GM12872 (cell line): ENCODE data around the gene CDH3.

Experiments
- CTCF ChIP-seq: IDR thresholded peaks from 3 replicates; pipeline ENCODE4 v1.5.1; 2011; ENCODE audit warnings: low read depth, mild to moderate bottlenecking, low read length, moderate library complexity; ENCODE audit not compliant: insufficient read depth

The CDH3 gene

DNA sequence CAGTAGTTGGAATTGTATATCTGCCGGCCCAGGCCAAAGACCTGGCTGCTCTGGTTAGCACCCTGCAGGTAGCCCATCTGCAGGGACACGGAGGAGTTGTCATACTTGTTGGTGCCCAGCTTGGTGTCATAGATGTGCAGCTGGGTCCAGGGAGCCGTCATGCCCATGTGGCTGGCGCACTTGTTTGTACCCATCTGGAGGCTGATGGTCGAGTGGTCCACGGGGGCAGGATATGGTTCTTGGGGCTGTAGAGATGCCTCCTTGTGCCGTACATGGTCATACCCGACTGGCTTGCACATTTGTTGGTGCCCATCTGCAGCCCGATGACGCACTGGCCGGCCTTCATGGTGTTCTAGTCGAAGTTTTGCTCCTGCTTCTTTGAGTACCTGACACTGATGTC lies 6.0 kb downstream of the CDH3 start:
- no peak for TF ChIP-seq CTCF

- TF ChIP-seq CTCF = no peak
Observed at GRCh38 chr16:68652659-68653058, 7.5 kb downstream of the CDH3 start.

- TF ChIP-seq CTCF = no peak
Observed at GRCh38 chr16:68655806-68656205, 10.7 kb downstream of the CDH3 start.

- TF ChIP-seq CTCF = no peak
Observed at GRCh38 chr16:68656751-68657150, 11.6 kb downstream of the CDH3 start.

- no peak for TF ChIP-seq CTCF
Observed at GRCh38 chr16:68658341-68658973, 13.3 kb downstream of the CDH3 start.

GRCh38 chr16:68658974-68659360 lies 13.9 kb downstream of the CDH3 start:
- TF ChIP-seq CTCF = no peak

GRCh38 chr16:68659412-68660358 lies 14.6 kb downstream of the CDH3 start:
- TF ChIP-seq CTCF = no peak
